Activated T-cell treated with anti-CD3 and anti-CD28 coated beads, Interleukin-2, amount 50 U/mL, for 4 hours (primary cell): ENCODE results near the gene EFCAB5. TPM values are rescaled to one million over a fixed set of nuclear protein-coding genes. Genes with fewer than 3 reads are reported as not detected.
"Not testable (repeated sequence)": the region's sequence is repeated elsewhere in the genome, so short reads cannot be mapped to it uniquely, and the experiment has no call there.

Experiments used
- ATAC-seq, 2 donors: fragments of 200-7000 bp; cut with Tn5 transposase; one replicate each; pipeline ENCODE4 v1.10.0; 2021
- DNase-seq: peaks from one replicate; pipeline ENCODE4 v3.0.0-alpha.2; 2020
- H3K27me3 Mint-ChIP-seq: one replicate; pipeline ENCODE4 v1.8.0; 2021; ENCODE audit warnings: low read depth, mixed read lengths
- H3K36me3 Mint-ChIP-seq: one replicate; pipeline ENCODE4 v1.8.0; 2022; ENCODE audit warnings: mixed read lengths; ENCODE audit not compliant: insufficient read depth
- H3K4me1 Mint-ChIP-seq: one replicate; pipeline ENCODE4 v1.8.0; 2021; ENCODE audit warnings: low read depth, mixed read lengths
- H3K4me3 Mint-ChIP-seq: one replicate; pipeline ENCODE4 v1.8.0; 2021; ENCODE audit warnings: mild to moderate bottlenecking, moderate library complexity, mixed read lengths
- H3K9me3 Mint-ChIP-seq: one replicate; pipeline ENCODE4 v1.8.0; 2021; ENCODE audit warnings: mixed read lengths
- total RNA-seq, 3 donors: library from RNA; stranded (reverse); gene quantifications; one replicate each; pipeline ENCODE4 v1.2.1, GENCODE V29; 2021

EFCAB5 gene
- total RNA-seq = under 1 TPM in 2 of 3 donors, not detected in 1; 0.15 to 0.30 TPM

DNA sequence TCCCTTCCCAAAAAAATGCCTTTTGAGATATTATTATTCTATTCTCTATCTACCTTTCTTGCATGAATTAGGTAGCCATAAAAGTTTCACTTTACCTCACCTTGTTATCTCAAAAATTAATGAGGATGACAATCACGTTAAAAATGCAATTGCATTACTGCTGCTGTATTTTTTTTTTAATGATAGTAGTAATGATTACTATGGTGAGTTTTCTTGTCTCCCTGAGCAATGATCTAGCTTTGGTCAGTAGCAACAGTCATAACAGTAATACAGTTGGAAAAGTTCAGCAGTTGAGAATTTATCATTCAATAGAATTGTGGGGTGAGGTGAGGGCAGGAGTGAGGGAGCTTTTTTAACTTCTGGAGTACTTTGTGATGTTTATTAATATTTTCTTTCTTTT is at the start of gene EFCAB5:
TSS of gene EFCAB5 (plus strand) at position 301 of the 400 bp plus-strand sequence. CDS start 163 bp downstream, outside the sequence.
- Mint-ChIP-seq H3K4me1 (no peaks in the 10 kb centered on the region), H3K36me3 (no peaks in the 10 kb centered on the region), H3K9me3 (no peaks in the 10 kb centered on the region), H3K27me3 (no peaks in the 10 kb centered on the region), H3K4me3 (no peak within 1 kb of the TSS)
- no peak for DNase-seq
- ATAC-seq = no peak

GRCh38 chr17:29892201-29892600 is 49.2 kb upstream of the EFCAB5 start:
- Mint-ChIP-seq H3K4me3 (no peak overlapping the region), H3K4me1 (peaks cover 19% of the 10 kb centered on the region), H3K9me3 (peaks cover 4% of the 10 kb centered on the region), H3K36me3 (peaks cover 13% of the 10 kb centered on the region), H3K27me3 (no peaks in the 10 kb centered on the region)
- ATAC-seq (no peak), DNase-seq (no peak)

DNA sequence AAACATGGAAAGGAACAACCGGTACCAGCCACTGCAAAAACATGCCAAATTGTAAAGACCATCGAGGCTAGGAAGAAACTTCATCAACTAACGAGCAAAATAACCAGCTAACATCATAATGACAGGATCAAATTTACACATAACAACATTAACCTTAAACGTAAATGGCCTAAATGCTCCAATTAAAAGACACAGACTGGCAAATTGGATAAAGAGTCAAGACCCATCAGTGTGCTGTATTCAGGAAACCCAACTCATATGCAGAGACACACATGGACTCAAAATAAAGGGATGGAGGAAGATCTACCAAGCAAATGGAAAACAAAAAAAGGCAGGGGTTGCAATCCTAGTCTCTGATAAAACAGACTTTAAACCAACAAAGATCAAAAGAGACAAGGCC is 44.3 kb upstream of the EFCAB5 start:
- H3K36me3 Mint-ChIP-seq, ATAC-seq, DNase-seq, H3K4me3 Mint-ChIP-seq, H3K27me3 Mint-ChIP-seq, H3K9me3 Mint-ChIP-seq: not testable (repeated sequence)
- H3K4me1 Mint-ChIP-seq = peaks cover 20% of the 10 kb centered on the region

DNA sequence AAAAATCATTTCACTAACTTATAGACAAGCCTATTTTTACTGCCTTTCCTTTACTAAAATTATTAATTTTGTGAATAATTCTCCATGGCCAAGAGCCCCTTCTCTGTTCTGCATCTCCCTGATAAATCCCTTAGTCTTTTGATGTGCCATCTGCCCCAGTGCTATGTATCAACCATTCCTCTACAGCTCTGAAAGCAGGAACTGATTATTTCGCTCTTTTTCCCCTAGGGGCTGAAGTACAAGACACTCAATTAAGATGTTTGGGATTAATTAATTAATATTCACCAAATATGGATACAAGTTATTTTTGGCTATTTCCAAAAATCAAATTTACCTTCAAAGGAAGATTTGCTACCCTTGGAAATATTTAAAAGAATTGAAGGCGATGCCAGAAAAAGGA is 38.0 kb upstream of the EFCAB5 start:
- Mint-ChIP-seq H3K27me3 (no peaks in the 10 kb centered on the region), H3K9me3 (peaks cover 4% of the 10 kb centered on the region), H3K4me1 (peaks cover 34% of the 10 kb centered on the region), H3K4me3 (no peak overlapping the region), H3K36me3 (peaks cover 8% of the 10 kb centered on the region)
- ATAC-seq (no peak), DNase-seq (no peak)

DNA sequence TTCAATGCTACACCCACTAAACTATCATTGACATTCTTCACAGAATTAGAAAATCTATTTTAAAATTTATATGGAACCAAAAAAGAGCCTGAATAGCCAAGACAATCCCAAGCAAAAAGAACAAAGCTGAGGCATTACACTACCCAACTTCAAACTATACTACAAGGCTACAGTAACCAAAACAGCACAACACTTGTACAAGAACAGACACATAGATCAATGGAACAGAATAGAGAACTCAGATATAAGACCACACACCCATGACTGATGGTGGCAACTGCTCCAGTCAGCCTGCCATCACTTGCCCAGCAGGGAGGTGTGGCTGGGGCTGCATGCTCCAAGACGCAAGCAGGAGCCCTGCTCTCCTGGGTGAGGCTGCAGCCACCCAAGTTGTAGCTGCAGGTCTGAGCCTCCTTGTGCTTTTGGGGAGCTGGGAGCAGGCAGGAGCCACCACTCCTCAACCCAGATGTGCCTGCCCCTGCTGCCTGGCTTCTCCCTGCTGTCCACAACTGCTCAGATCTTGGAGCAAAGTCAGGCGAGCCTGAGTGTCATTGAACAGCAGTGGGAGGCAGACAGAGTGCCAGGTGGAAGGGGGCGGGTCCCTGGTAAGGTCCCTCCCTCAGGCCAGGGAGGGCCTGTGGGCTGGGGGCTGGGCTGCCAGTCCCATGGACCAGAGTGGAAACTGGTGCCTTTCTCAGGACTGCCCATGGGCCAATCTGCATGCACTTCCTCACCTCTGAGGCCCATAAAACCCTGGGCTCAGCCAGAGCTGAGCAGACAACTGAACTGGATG is 36.2 kb upstream of the EFCAB5 start:
- no peak overlapping the region for H3K4me3 Mint-ChIP-seq
- peaks cover 4% of the 10 kb centered on the region for H3K9me3 Mint-ChIP-seq
- H3K36me3 Mint-ChIP-seq = peaks cover 8% of the 10 kb centered on the region
- DNase-seq (no peak), ATAC-seq (no peak)
- H3K4me1 Mint-ChIP-seq = peaks cover 43% of the 10 kb centered on the region
- no peaks in the 10 kb centered on the region for H3K27me3 Mint-ChIP-seq

DNA sequence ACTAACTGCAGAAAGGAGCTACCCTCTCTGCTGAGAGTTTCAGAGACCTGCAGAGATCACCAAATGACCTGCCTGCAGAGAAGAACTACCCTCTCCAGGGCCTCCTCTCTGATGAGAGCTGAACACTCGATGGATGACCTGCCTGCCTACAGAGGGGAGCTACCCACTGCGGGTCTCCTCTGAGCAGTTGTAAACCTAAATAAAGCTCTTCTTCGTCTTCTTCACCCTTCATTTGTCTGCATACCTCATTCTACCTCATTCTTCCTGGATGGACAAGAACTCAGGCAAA is 35.6 kb upstream of the EFCAB5 start:
- no peak for DNase-seq
- no peak overlapping the region for H3K4me3 Mint-ChIP-seq
- peaks cover 8% of the 10 kb centered on the region for H3K36me3 Mint-ChIP-seq
- no peak for ATAC-seq
- H3K27me3 Mint-ChIP-seq = no peaks in the 10 kb centered on the region
- H3K4me1 Mint-ChIP-seq = peaks cover 44% of the 10 kb centered on the region
- H3K9me3 Mint-ChIP-seq = peaks cover 4% of the 10 kb centered on the region

- H3K4me3 Mint-ChIP-seq = no peak overlapping the region
- H3K9me3 Mint-ChIP-seq = peaks cover 4% of the 10 kb centered on the region
- peaks cover 8% of the 10 kb centered on the region for H3K36me3 Mint-ChIP-seq
- ATAC-seq (no peak), DNase-seq (no peak)
- no peaks in the 10 kb centered on the region for H3K27me3 Mint-ChIP-seq
- H3K4me1 Mint-ChIP-seq = peaks cover 42% of the 10 kb centered on the region
These were observed 34.5 kb upstream of the EFCAB5 start for GRCh38 chr17:29906969-29907368.

DNA sequence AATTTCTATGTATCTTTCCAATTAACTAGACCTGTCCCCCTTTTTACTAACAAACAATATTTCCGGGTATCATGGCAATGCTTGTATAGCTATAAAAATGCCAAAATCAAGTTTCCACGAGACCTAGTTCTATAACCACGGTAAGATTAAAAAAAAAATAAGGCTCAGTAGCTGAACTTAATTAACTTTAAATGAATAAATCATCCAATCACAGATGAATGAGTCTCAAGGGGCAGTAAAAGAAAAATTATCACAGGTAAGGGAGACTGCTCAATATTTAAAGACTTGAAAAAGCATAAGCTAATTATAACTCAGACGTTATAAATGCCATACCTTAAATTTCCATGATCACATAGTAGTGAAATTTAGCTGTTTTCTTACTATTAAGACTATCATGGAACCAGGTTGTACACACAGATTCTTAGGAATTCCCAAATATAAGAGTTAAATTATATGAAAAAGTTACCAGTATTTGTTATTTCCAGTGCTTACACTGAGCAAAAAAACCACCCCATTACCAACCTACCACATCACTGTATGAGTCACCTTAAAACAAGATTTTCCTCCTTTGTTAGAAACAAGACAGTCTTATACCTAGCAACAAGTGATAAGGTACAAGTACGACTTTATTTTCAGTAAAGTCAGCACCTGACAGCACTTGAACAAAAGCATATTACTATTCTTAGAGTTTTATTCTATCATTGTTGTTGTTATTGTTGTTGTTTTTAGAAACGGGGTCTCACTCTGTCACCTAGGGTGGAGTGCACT is 32.0 kb upstream of the EFCAB5 start:
- Mint-ChIP-seq H3K4me1 (peaks cover 30% of the 10 kb centered on the region), H3K9me3 (peaks cover 4% of the 10 kb centered on the region), H3K27me3 (no peaks in the 10 kb centered on the region), H3K36me3 (peaks cover 8% of the 10 kb centered on the region), H3K4me3 (no peak overlapping the region)
- DNase-seq (no peak), ATAC-seq (peak; percentile 73 to 79)

- Mint-ChIP-seq H3K4me1 (peaks cover 23% of the 10 kb centered on the region), H3K36me3 (peaks cover 6% of the 10 kb centered on the region)
These were observed 29.7 kb upstream of the EFCAB5 start for GRCh38 chr17:29911641-29912177.

DNA sequence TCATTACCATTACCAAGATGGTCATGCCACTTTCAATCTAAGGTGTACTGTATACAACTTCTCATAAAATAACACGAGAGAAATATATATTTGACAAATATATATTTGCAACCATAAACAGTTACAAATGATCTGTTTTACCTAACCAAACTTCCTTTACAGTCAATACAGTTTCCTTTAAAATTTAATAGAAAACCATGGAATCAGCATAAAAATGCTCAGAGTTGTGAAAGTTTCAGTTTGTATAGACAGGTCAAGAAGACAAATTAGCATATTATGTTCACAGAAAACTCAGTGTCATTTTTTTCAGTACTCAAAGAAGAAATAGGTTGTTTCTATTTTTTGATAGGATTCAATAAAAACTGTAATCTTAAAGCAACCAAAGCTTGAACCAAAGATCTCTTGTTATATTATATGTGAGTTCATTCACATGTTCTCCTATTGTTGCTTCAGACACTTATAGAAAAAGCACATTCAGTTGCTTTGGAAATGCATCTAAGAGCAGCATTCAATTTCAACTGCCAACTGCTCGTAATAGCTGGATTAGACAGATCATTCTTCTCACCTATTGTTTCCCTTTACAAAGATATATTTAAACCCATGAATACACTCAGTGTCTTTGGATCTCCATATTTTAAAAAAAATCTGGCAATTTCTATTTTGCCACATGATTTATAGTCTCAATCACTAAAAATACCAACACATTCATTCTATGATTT is 26.5 kb upstream of the EFCAB5 start:
- peaks cover 26% of the 10 kb centered on the region for H3K4me1 Mint-ChIP-seq
- H3K4me3 Mint-ChIP-seq = no peak overlapping the region
- H3K27me3 Mint-ChIP-seq = no peaks in the 10 kb centered on the region
- no peaks in the 10 kb centered on the region for H3K9me3 Mint-ChIP-seq
- no peaks in the 10 kb centered on the region for H3K36me3 Mint-ChIP-seq
- ATAC-seq (no peak), DNase-seq (no peak)

More at GRCh38 chr17:29911641-29912177, 29.7 kb upstream of the EFCAB5 start:
- Mint-ChIP-seq H3K4me3 (no peak overlapping the region), H3K9me3 (peaks cover 4% of the 10 kb centered on the region), H3K27me3 (no peaks in the 10 kb centered on the region)
- no peak for DNase-seq
- no peak for ATAC-seq

GRCh38 chr17:29918016-29918415 is 23.4 kb upstream of the EFCAB5 start:
- Mint-ChIP-seq H3K9me3 (no peaks in the 10 kb centered on the region), H3K36me3 (peaks cover 6% of the 10 kb centered on the region), H3K27me3 (no peaks in the 10 kb centered on the region), H3K4me1 (peaks cover 23% of the 10 kb centered on the region), H3K4me3 (no peak overlapping the region)
- DNase-seq (no peak), ATAC-seq (no peak)

DNA sequence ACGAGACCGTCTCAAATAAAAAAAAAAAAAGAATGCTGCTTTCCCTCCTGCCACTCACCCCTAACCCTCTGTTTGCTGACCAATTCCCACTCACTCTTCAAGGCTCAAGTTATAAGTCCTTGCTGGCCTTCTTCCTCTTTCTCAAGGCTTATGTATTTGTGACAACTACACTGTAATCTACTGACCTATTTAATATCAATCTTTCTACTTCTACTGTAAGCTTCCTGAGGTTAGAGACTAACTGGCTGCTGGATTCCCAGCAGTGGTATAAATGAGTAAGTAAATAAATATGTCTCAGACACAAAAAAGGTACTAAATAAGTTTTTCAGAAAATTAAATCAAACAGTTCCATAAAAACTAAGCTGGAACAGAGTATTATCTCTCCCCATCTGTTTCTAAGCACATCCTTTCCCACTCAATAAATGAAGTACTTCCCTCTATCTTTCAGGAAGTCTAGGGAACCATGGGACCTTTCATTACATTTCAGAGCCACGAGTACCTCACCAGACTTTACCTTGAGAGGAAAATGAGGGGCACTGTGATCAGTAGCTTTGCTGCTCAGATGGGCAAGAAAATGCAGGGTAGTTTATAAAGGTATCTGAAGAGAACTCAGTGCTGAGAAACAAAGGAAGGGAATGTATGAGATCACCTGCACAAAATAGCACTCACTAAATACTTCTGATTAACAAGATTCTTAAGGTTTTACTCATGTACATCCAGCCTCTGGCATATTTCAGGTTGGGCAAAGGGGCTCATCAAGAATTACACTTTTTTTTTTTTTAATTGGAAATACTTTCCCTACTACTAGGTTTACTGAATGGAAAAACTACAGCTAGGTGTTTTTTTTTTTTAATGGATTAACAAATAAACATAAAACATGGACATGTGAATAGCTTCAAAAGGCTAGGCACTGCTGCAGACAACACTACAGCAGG is 22.2 kb upstream of the EFCAB5 start:
- ATAC-seq = no peak

GRCh38 chr17:29924786-29925185 is 16.6 kb upstream of the EFCAB5 start:
- no peaks in the 10 kb centered on the region for H3K9me3 Mint-ChIP-seq
- no peak overlapping the region for H3K4me3 Mint-ChIP-seq
- H3K4me1 Mint-ChIP-seq = peaks cover 31% of the 10 kb centered on the region
- peaks cover 8% of the 10 kb centered on the region for H3K36me3 Mint-ChIP-seq
- ATAC-seq (no peak), DNase-seq (no peak)
- H3K27me3 Mint-ChIP-seq = no peaks in the 10 kb centered on the region

More for the DNA sequence above, 22.2 kb upstream of the EFCAB5 start:
- Mint-ChIP-seq H3K27me3 (no peaks in the 10 kb centered on the region), H3K9me3 (no peaks in the 10 kb centered on the region), H3K4me3 (no peak overlapping the region), H3K4me1 (peaks cover 23% of the 10 kb centered on the region), H3K36me3 (peaks cover 6% of the 10 kb centered on the region)
- no peak for DNase-seq
